HepG2 (cell line): ENCODE measurements around the gene HPCAL1. TPM values are rescaled to one million over a fixed set of nuclear protein-coding genes. Genes with fewer than 3 reads are reported as not detected.
A peak's percentile ranks its signal among the peaks of the same experiment; 100 is the strongest.

ENCODE experiments used
- AFF4 ChIP-seq: sonication (generic); formaldehyde crosslinking; IDR thresholded peaks from 2 replicates; pipeline ENCODE4 v1.4.0; 2020; ENCODE audit warnings: missing genetic modification reagents
- BCL6 ChIP-seq: IDR thresholded peaks from 2 replicates; pipeline ENCODE4 v1.6.1; 2016; ENCODE audit warnings: missing genetic modification reagents, missing compliant biosample characterization
- DPF2 ChIP-seq: sonication (generic); formaldehyde crosslinking; IDR thresholded peaks from 2 replicates; pipeline ENCODE4 v1.4.0; 2020; ENCODE audit warnings: mild to moderate bottlenecking, low read depth, missing genetic modification reagents, borderline replicate concordance
- FOXC1 ChIP-seq: sonication (generic); formaldehyde crosslinking; IDR thresholded peaks from 2 replicates; pipeline ENCODE4 v1.8.0; 2022; ENCODE audit warnings: mild to moderate bottlenecking, missing genetic modification reagents, borderline replicate concordance
- KIAA2018 ChIP-seq: sonication (generic); formaldehyde crosslinking; IDR thresholded peaks from 2 replicates; pipeline ENCODE4 v1.5.0; 2020; ENCODE audit warnings: mild to moderate bottlenecking, missing genetic modification reagents, borderline replicate concordance
- MAZ ChIP-seq, 2 experiments: sonication (generic) in 1 of 2; formaldehyde crosslinking in 1 of 2; IDR thresholded peaks; 2 replicates each; pipeline versions ENCODE4 v1.5.0 to v1.6.1; 2012 to 2020; ENCODE audit warnings: low read depth in 2 of 2, mild to moderate bottlenecking in 2 of 2, borderline replicate concordance in 1 of 2, improper control_type of control experiment in 1 of 2, low read length in 1 of 2, missing genetic modification reagents in 1 of 2, moderate library complexity in 1 of 2
- PATZ1 ChIP-seq: sonication (generic); formaldehyde crosslinking; IDR thresholded peaks from 2 replicates; pipeline ENCODE4 v1.4.0; 2020; ENCODE audit warnings: missing genetic modification reagents
- SOX5 ChIP-seq: IDR thresholded peaks from 2 replicates; pipeline ENCODE4 v1.6.1; 2016; ENCODE audit warnings: borderline replicate concordance
- SP1 ChIP-seq, 2 experiments: fragments of 450-650 bp in 1 of 2; sonication (generic) in 1 of 2; formaldehyde crosslinking in 1 of 2; IDR thresholded peaks; 2 replicates each; pipeline versions ENCODE4 v1.4.0 to v1.6.1; 2016 to 2020; ENCODE audit warnings: missing genetic modification reagents in 1 of 2
- ZC3H4 ChIP-seq: sonication (generic); formaldehyde crosslinking; IDR thresholded peaks from 2 replicates; pipeline ENCODE4 v1.4.0; 2020; ENCODE audit warnings: missing genetic modification reagents, borderline replicate concordance
- ZNF232 ChIP-seq: sonication (generic); formaldehyde crosslinking; IDR thresholded peaks from 2 replicates; pipeline ENCODE4 v1.4.0; 2020; ENCODE audit warnings: missing genetic modification reagents, borderline replicate concordance
- ZNF33B ChIP-seq: sonication (generic); formaldehyde crosslinking; IDR thresholded peaks from 2 replicates; pipeline ENCODE4 v1.5.1; 2020; ENCODE audit warnings: mild to moderate bottlenecking, missing genetic modification reagents
- ZNF460 ChIP-seq: sonication (generic); formaldehyde crosslinking; IDR thresholded peaks from 2 replicates; pipeline ENCODE4 v1.5.1; 2020; ENCODE audit warnings: missing genetic modification reagents, mild to moderate bottlenecking, borderline replicate concordance
- ZNF788 ChIP-seq: sonication (generic); formaldehyde crosslinking; IDR thresholded peaks from 2 replicates; pipeline ENCODE4 v1.5.0; 2020; ENCODE audit warnings: mild to moderate bottlenecking, missing genetic modification reagents, borderline replicate concordance
- polyA plus RNA-seq, 8 experiments: library from polyadenylated mRNA; depleted of rRNA in 3 of 8; stranded (reverse) in 7 of 8; unstranded in 1 of 8; fragments of >200 nt; fragmentation: Illumina TruSeq in 4 of 8; extraction: Trizol in 4 of 8; gene quantifications; 2 replicates each; pipeline versions ENCODE4 v1.2.1 to v1.2.3, GENCODE V29; 2011 to 2016; ENCODE audit warnings: low read depth in 4 of 8, missing spikeins in 1 of 8, mixed read lengths in 1 of 8; ENCODE audit not compliant: insufficient read depth in 1 of 8
- total RNA-seq, 5 experiments: library from RNA; depleted of rRNA; stranded (reverse); fragments of >200 nt; fragmentation: Illumina TruSeq; extraction: Trizol; gene quantifications; 2 replicates each; pipeline ENCODE4 v1.2.3, GENCODE V29; 2016; ENCODE audit warnings: low read depth in 1 of 5

Gene HPCAL1
- total and polyA plus RNA-seq, 2 of the 13 experiments (the other 11 are each of a cell fraction or from before 2014, with no cell fraction given) = 29.5 to 29.9 TPM

- TF ChIP-seq KIAA2018 (peak; percentile 85; the same call in 1 of the 2 replicates), ZNF33B (CRISPR knock-in tag) (peak; percentile 96), SP1 (IDR thresholded peaks at IDR 0.05) (no peak), SP1 (CRISPR knock-in tag; IDR thresholded peaks at IDR 0.05) (no peak), PATZ1 (CRISPR knock-in tag) (peak; percentile 23), AFF4 (CRISPR knock-in tag) (no peak), ZNF232 (CRISPR knock-in tag) (peak; percentile 94), ZNF788 (CRISPR knock-in tag) (no peak), ZC3H4 (CRISPR knock-in tag) (no peak), SOX5 (CRISPR knock-in tag) (no peak), FOXC1 (CRISPR knock-in tag) (peak; percentile 96), ZNF460 (no peak), MAZ (IDR thresholded peaks at IDR 0.05; ENCODE audit: borderline replicate concordance, low read depth, low read length) (peak; percentile 72), MAZ (CRISPR knock-in tag; IDR thresholded peaks at IDR 0.05; ENCODE audit: low read depth) (peak; percentile 94; the same call in 1 of the 2 replicates), DPF2 (CRISPR knock-in tag) (no peak), BCL6 (CRISPR knock-in tag) (peak; percentile 11; the same call in 1 of the 2 replicates)
These were observed 145.3 kb downstream of the HPCAL1 start, which contains the start of gene ODC1 (continued) for GRCh38 chr2:10447895-10448575.
